K562 (cell line): Measurements from ENCODE around the gene TBL1X. TPM values are rescaled to one million over a fixed set of nuclear protein-coding genes. Genes with fewer than 3 reads are reported as not detected.

Experiments used
- GABPB1 ChIP-seq: sonication (generic); formaldehyde crosslinking; IDR thresholded peaks from 2 replicates; pipeline ENCODE4 v1.8.0; 2022; ENCODE audit warnings: mild to moderate bottlenecking, missing genetic modification reagents
- IRF2 ChIP-seq: sonication (generic); formaldehyde crosslinking; IDR thresholded peaks from 2 replicates; pipeline ENCODE4 v1.8.1; 2022; ENCODE audit warnings: mild to moderate bottlenecking, missing genetic modification reagents
- LEF1 ChIP-seq: fragments of 450-650 bp; IDR thresholded peaks from 2 replicates; pipeline ENCODE4 v1.6.1; 2016; ENCODE audit warnings: mild to moderate bottlenecking
- ZNF165 ChIP-seq: fragments of 250-450 bp; sonication (Bioruptor Pico); IDR thresholded peaks from 2 replicates; pipeline ENCODE4 v1.4.0; 2020; ENCODE audit warnings: borderline replicate concordance
- polyA plus RNA-seq, 8 experiments: library from polyadenylated mRNA; depleted of rRNA in 4 of 8; stranded (reverse) in 5 of 8; unstranded in 3 of 8; fragments of >200 nt; fragmentation: Nextera tagmentation in 2 of 8; fragmentation: Illumina TruSeq in 1 of 8; extraction: Ambion mirVana in 2 of 8; extraction: Trizol in 1 of 8; gene quantifications; 2 replicates each; pipeline versions ENCODE4 v1.2.1 to v1.2.3, GENCODE V29; 2011 to 2014; ENCODE audit warnings: inconsistent platforms in 1 of 8, missing spikeins in 1 of 8
- total RNA-seq, 7 experiments: library from RNA; depleted of rRNA in 6 of 7; stranded (reverse); fragments of >200 nt in 6 of 7; fragmentation: Illumina TruSeq in 2 of 7; extraction: Trizol in 2 of 7; gene quantifications; 2 replicates each; pipeline versions ENCODE4 v1.2.1 to v1.2.3, GENCODE V29; 2011 to 2021; ENCODE audit warnings: low replicate concordance in 1 of 7
- TF ChIP-seq, protein P1 (sequence below): fragments of 450-650 bp; formaldehyde crosslinking; IDR thresholded peaks from 2 replicates; pipeline ENCODE4 v1.4.0; 2022; ENCODE audit warnings: mild to moderate bottlenecking, moderate library complexity
- TF ChIP-seq, protein P2 (sequence below): fragments of 250-450 bp; sonication (Bioruptor Pico); IDR thresholded peaks from 2 replicates; pipeline ENCODE4 v1.5.0; 2021; ENCODE audit warnings: mild to moderate bottlenecking, borderline replicate concordance
- TF ChIP-seq, protein P3 (sequence below): fragments of 450-650 bp; IDR thresholded peaks from 2 replicates; pipeline ENCODE4 v1.6.1; 2017; ENCODE audit warnings: antibody characterized with exemption, mild to moderate bottlenecking

Gene TBL1X
- total and polyA plus RNA-seq, 9 of the 15 experiments (the other 6 are each of a cell fraction or from before 2014, with no cell fraction given) = 6.0 to 49.6 (median 19.7) TPM

DNA sequence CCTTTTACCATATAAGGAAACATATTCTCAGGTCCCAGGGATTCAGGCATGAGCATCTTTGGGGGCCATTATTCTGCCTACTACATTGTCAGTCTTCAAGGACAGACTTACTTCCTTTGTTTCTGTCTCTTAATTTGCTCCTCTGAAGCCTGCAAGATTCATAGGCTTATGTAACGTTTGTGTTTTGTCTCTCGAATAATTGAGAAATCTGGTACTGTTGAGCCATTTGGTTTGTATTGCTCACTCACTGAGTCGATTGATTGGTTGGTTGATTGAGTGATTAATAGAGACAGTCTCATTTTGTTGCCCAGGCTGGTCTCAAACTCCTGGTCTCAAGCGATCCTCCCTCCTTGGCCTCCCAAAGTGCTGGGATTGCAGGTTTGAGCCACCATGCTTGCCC lies 23.7 kb downstream of the TBL1X start (continued):
- TF ChIP-seq, protein P1, sequence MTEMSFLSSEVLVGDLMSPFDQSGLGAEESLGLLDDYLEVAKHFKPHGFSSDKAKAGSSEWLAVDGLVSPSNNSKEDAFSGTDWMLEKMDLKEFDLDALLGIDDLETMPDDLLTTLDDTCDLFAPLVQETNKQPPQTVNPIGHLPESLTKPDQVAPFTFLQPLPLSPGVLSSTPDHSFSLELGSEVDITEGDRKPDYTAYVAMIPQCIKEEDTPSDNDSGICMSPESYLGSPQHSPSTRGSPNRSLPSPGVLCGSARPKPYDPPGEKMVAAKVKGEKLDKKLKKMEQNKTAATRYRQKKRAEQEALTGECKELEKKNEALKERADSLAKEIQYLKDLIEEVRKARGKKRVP (CRISPR knock-in tag) = no peak
- TF ChIP-seq LEF1 (no peak), ZNF165 (no peak), IRF2 (CRISPR knock-in tag) (no peak), GABPB1 (CRISPR knock-in tag) (no peak)
- TF ChIP-seq, protein P2, sequence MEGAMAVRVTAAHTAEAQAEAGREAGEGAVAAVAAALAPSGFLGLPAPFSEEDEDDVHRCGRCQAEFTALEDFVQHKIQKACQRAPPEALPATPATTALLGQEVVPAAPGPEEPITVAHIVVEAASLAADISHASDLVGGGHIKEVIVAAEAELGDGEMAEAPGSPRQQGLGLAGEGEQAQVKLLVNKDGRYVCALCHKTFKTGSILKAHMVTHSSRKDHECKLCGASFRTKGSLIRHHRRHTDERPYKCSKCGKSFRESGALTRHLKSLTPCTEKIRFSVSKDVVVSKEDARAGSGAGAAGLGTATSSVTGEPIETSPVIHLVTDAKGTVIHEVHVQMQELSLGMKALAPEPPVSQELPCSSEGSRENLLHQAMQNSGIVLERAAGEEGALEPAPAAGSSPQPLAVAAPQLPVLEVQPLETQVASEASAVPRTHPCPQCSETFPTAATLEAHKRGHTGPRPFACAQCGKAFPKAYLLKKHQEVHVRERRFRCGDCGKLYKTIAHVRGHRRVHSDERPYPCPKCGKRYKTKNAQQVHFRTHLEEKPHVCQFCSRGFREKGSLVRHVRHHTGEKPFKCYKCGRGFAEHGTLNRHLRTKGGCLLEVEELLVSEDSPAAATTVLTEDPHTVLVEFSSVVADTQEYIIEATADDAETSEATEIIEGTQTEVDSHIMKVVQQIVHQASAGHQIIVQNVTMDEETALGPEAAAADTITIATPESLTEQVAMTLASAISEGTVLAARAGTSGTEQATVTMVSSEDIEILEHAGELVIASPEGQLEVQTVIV = no peak
- TF ChIP-seq, protein P3, sequence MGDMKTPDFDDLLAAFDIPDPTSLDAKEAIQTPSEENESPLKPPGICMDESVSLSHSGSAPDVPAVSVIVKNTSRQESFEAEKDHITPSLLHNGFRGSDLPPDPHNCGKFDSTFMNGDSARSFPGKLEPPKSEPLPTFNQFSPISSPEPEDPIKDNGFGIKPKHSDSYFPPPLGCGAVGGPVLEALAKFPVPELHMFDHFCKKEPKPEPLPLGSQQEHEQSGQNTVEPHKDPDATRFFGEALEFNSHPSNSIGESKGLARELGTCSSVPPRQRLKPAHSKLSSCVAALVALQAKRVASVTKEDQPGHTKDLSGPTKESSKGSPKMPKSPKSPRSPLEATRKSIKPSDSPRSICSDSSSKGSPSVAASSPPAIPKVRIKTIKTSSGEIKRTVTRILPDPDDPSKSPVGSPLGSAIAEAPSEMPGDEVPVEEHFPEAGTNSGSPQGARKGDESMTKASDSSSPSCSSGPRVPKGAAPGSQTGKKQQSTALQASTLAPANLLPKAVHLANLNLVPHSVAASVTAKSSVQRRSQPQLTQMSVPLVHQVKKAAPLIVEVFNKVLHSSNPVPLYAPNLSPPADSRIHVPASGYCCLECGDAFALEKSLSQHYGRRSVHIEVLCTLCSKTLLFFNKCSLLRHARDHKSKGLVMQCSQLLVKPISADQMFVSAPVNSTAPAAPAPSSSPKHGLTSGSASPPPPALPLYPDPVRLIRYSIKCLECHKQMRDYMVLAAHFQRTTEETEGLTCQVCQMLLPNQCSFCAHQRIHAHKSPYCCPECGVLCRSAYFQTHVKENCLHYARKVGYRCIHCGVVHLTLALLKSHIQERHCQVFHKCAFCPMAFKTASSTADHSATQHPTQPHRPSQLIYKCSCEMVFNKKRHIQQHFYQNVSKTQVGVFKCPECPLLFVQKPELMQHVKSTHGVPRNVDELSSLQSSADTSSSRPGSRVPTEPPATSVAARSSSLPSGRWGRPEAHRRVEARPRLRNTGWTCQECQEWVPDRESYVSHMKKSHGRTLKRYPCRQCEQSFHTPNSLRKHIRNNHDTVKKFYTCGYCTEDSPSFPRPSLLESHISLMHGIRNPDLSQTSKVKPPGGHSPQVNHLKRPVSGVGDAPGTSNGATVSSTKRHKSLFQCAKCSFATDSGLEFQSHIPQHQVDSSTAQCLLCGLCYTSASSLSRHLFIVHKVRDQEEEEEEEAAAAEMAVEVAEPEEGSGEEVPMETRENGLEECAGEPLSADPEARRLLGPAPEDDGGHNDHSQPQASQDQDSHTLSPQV = no peak
- TF ChIP-seq, all 486 proteins: peak for 0
